G401.6 (cell line): ENCODE measurements around the gene IRGQ.
A peak's percentile ranks its signal among the peaks of the same experiment; 100 is the strongest.
"Not testable (repeated sequence)": the region's sequence is repeated elsewhere in the genome, so short reads cannot be mapped to it uniquely, and the experiment has no call there.

Source experiments
- FAIRE-seq: peaks from 2 replicates; lab custom pipeline; 2012; peaks lifted over from hg19 to GRCh38; lab: Jason Lieb, UNC

IRGQ gene

GRCh38 chr19:43569657-43570056 is 26.3 kb downstream of the IRGQ start:
- no peak for FAIRE-seq

- FAIRE-seq: no peak
Measured at GRCh38 chr19:43564800-43565199, 31.1 kb downstream of the IRGQ start.

GRCh38 chr19:43563816-43564457 is 32.0 kb downstream of the IRGQ start:
- no peak for FAIRE-seq

GRCh38 chr19:43562698-43563241 is 33.2 kb downstream of the IRGQ start:
- no peak for FAIRE-seq

GRCh38 chr19:43562226-43562697 is 33.7 kb downstream of the IRGQ start:
- FAIRE-seq: no peak

- no peak for FAIRE-seq
Measured at GRCh38 chr19:43561139-43561970, 34.6 kb downstream of the IRGQ start.

GRCh38 chr19:43560687-43561086 is 35.2 kb downstream of the IRGQ start:
- no peak for FAIRE-seq

- peak; percentile 89 for FAIRE-seq
Measured at GRCh38 chr19:43555185-43555770, 40.7 kb downstream of the IRGQ start.

- FAIRE-seq: no peak
Measured at GRCh38 chr19:43554317-43554895, 41.5 kb downstream of the IRGQ start.

GRCh38 chr19:43553656-43554055 is 42.3 kb downstream of the IRGQ start:
- no peak for FAIRE-seq

- no peak for FAIRE-seq
Measured at GRCh38 chr19:43552616-43553015, 43.3 kb downstream of the IRGQ start.

- no peak for FAIRE-seq
Measured at GRCh38 chr19:43552198-43552450, 43.8 kb downstream of the IRGQ start.

GRCh38 chr19:43551399-43552197 is 44.3 kb downstream of the IRGQ start:
- no peak for FAIRE-seq

GRCh38 chr19:43548706-43549105 is 47.2 kb downstream of the IRGQ start:
- no peak for FAIRE-seq

- not testable (repeated sequence) for FAIRE-seq
Measured at GRCh38 chr19:43547926-43548325, 48.0 kb downstream of the IRGQ start.

- no peak for FAIRE-seq
Measured at GRCh38 chr19:43546581-43546980, 49.4 kb downstream of the IRGQ start.

- no peak for FAIRE-seq
Measured at GRCh38 chr19:43545981-43546380, 50.0 kb downstream of the IRGQ start.

- no peak for FAIRE-seq
Measured at GRCh38 chr19:43545276-43545675, 50.7 kb downstream of the IRGQ start.

GRCh38 chr19:43544077-43544476 is 51.9 kb downstream of the IRGQ start:
- FAIRE-seq: no peak

- FAIRE-seq: no peak
Measured at GRCh38 chr19:43541920-43542650, 53.8 kb downstream of the IRGQ start.

GRCh38 chr19:43540381-43540780 is 55.6 kb downstream of the IRGQ start:
- no peak for FAIRE-seq
